SH-SY5Y (cell line): ENCODE measurements around the gene TSHZ3.

Source experiments
- GATA2 ChIP-seq: IDR thresholded peaks from 2 replicates; pipeline ENCODE4 v1.6.1; 2011; ENCODE audit warnings: mild to moderate bottlenecking, low read depth, low read length
- GATA3 ChIP-seq: IDR thresholded peaks from 2 replicates; pipeline ENCODE4 v1.6.1; 2011; ENCODE audit warnings: low read depth, mild to moderate bottlenecking, low read length, moderate library complexity

GRCh38 chr19:31256593-31256960 lies 92.7 kb downstream of the TSHZ3 start:
- no peak for TF ChIP-seq GATA3
- no peak for TF ChIP-seq GATA2
